Right cardiac atrium (tissue), 5 donors: Measurements from ENCODE around the gene THRSP. TPM values are rescaled to one million over a fixed set of nuclear protein-coding genes. Genes with fewer than 3 reads are reported as not detected.
"Not testable (repeated sequence)": the region's sequence is repeated elsewhere in the genome, so short reads cannot be mapped to it uniquely, and the experiment has no call there.

Experiments used
- ATAC-seq, 2 donors: fragments of 200-7000 bp; cut with Tn5 transposase; one replicate each; pipeline versions ENCODE4 v1.8.0 to v1.9.1; 2020; ENCODE audit warnings: moderate library complexity in 2 of 2, mild to moderate bottlenecking in 1 of 2
- DNase-seq, 3 donors: peaks; one replicate each; pipeline ENCODE4 v3.0.0-alpha.2; 2020
- H3K27ac ChIP-seq: one replicate; pipeline ENCODE4 v1.5.1; 2013; ENCODE audit warnings: mild to moderate bottlenecking, low read length, control low read depth, moderate library complexity
- H3K27me3 ChIP-seq: one replicate; pipeline ENCODE4 v1.6.1; 2013; ENCODE audit not compliant: control insufficient read depth, insufficient read depth
- H3K4me1 ChIP-seq: one replicate; pipeline ENCODE4 v1.6.1; 2013; ENCODE audit warnings: low read length; ENCODE audit not compliant: control insufficient read depth, insufficient read depth
- H3K4me3 ChIP-seq: one replicate; pipeline ENCODE4 v1.5.1; 2013; ENCODE audit warnings: low read length, control low read depth
- H3K9me3 ChIP-seq: one replicate; pipeline ENCODE4 v1.6.1; 2013; ENCODE audit warnings: low read length; ENCODE audit not compliant: control insufficient read depth
- WGBS: extraction: QIAGEN DNeasy Blood & Tissue Kit; methylation state at CpG from one replicate; pipeline ENCODE4 v1.1.7; 2013; 5-methylcytosine and 5-hydroxymethylcytosine counted together
- intact Hi-C, 4 donors: fragments of 100-400 bp; cut with DNase I; formaldehyde crosslinking; loops; one replicate each; pipeline versions ENCODE4 v1.11.0 to v1.14.0; 2022 to 2023
- polyA plus RNA-seq: library from polyadenylated mRNA; stranded (reverse); fragments of 200-250 nt; gene quantifications from one replicate; pipeline ENCODE4 v1.2.3, GENCODE V29; 2013
- total RNA-seq, 4 donors: library from RNA; stranded (reverse); fragmentation: NEBNext Ultra II Directional; extraction: Animal tissue kit (Norgen Biotek cat#: 25700); gene quantifications; one replicate each; pipeline ENCODE4 v1.2.1, GENCODE V29; 2021
- donor health status: healthy with polysubstance abuse.
- donor health status: DM: no; HTN: yes; CAD: no.
- donor health status: DM: no; HTN: no; CAD: no.
- donor health status: DM: no; HTN: yes; CAD: no; lungs with severe emphysema.
- donor health status: DM: yes; HTN: yes; CAD: no.

Gene THRSP
- total and polyA plus RNA-seq, 5 donors = 0.66 to 80.3 (median 4.3) TPM; not detected in 1

- DNase-seq, H3K27me3 ChIP-seq, ATAC-seq, H3K9me3 ChIP-seq, H3K4me1 ChIP-seq, intact Hi-C loops, H3K4me3 ChIP-seq, H3K27ac ChIP-seq: not testable (repeated sequence)
- WGBS = 85% methylated on average over 9 of the region's 9 CpGs
These were observed 35.2 kb upstream of the THRSP start for GRCh38 chr11:78028423-78028822.

GRCh38 chr11:78030429-78031325, 33.0 kb upstream of the THRSP start:
- Histone ChIP-seq H3K9me3 (no peaks in the 10 kb centered on the region), H3K4me1 (peaks cover 5% of the 10 kb centered on the region), H3K4me3 (no peak overlapping the region), H3K27me3 (no peaks in the 10 kb centered on the region), H3K27ac (no peak overlapping the region)
- 17% methylated on average over 7 of the region's 7 CpGs for WGBS
- DNase-seq (peak; percentile 63 to 87 (median 80)), ATAC-seq (peak; percentile 89 to 91)
- intact Hi-C loops = no loop called here

DNA sequence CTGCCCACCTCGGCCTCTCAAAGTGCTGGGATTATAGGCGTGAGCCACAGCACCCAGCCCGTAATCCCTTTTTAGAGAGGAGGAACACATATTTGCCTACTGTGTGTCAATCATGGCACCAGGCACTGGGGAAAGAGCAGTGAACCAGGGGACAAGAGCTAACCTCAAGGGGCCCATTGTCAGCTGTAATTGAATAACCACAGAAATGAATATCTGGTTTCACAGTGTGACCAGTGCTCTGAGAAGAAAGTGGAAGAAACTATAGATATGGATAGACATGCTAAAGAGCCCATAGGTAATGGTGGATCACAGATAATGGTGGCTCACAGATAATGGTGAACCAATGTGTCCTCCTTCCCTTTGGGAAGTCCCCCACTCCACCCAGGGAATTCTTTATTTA, 32.0 kb upstream of the THRSP start:
- H3K9me3 ChIP-seq = no peaks in the 10 kb centered on the region
- intact Hi-C loops = no loop called here
- no peak for DNase-seq
- H3K4me1 ChIP-seq = peaks cover 5% of the 10 kb centered on the region
- no peak overlapping the region for H3K4me3 ChIP-seq
- no peak overlapping the region for H3K27ac ChIP-seq
- 95% methylated on average over 3 of the region's 3 CpGs for WGBS
- no peak for ATAC-seq
- no peaks in the 10 kb centered on the region for H3K27me3 ChIP-seq

GRCh38 chr11:78032090-78032489, 31.6 kb upstream of the THRSP start:
- no peak overlapping the region for H3K27ac ChIP-seq
- H3K9me3 ChIP-seq = no peaks in the 10 kb centered on the region
- no peaks in the 10 kb centered on the region for H3K27me3 ChIP-seq
- peaks cover 5% of the 10 kb centered on the region for H3K4me1 ChIP-seq
- H3K4me3 ChIP-seq = no peak overlapping the region
- intact Hi-C loops = no loop called here
- ATAC-seq (no peak), DNase-seq (no peak)

DNA sequence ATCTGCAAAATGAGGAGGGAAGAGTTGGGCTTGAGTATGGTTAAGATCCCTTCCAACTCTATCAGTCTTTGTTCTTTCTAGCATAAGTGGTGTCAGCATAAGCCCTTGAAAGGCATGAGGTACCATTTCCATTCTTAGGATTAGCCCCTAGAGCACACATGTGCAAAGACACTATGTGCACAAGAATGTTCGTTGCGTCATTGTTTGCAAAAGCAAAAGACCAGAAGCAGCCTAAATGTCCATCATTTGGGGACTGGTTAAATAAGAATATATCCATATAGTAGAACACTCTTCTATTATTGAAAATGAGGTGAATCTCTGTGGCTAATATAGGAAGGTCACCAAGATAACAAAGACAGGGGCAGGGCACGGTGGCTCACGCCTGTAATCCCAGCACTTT, 30.6 kb upstream of the THRSP start:
- intact Hi-C loops = no loop called here
- no peak for ATAC-seq
- Histone ChIP-seq H3K4me3 (no peak overlapping the region), H3K27ac (no peak overlapping the region), H3K4me1 (peaks cover 5% of the 10 kb centered on the region), H3K9me3 (no peaks in the 10 kb centered on the region), H3K27me3 (no peaks in the 10 kb centered on the region)
- no peak for DNase-seq
- 68% methylated on average over 4 of the region's 4 CpGs for WGBS

DNA sequence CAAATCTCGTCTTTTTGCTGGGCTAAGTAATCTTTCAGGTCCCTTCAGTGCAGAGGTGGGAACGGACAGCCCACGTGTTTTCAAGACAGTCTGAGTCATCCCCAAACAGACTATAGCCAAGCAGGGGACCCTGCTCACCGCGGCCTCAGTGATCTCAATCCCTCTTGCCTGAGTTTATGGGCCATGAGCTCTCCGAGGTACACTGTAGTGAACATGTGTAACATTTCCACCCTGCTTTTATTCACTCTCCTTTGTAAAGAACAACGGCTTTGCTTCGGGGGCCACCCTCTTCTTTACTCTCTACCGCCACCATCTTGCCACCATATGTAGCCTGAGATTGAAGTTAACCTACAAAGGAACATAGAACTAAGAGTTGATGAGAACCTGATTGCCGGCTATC, 29.0 kb upstream of the THRSP start:
- no peaks in the 10 kb centered on the region for H3K27me3 ChIP-seq
- no peak for DNase-seq
- 72% methylated on average over 10 of the region's 10 CpGs for WGBS
- no peak for ATAC-seq
- no peaks in the 10 kb centered on the region for H3K9me3 ChIP-seq
- H3K4me3 ChIP-seq = no peak overlapping the region
- no peak overlapping the region for H3K27ac ChIP-seq
- peaks cover 5% of the 10 kb centered on the region for H3K4me1 ChIP-seq
- intact Hi-C loops = no loop called here

- 91% methylated on average over 3 of the region's 3 CpGs for WGBS
- H3K4me3 ChIP-seq = no peak overlapping the region
- no peak overlapping the region for H3K27ac ChIP-seq
- H3K4me1 ChIP-seq = peaks cover 2% of the 10 kb centered on the region
- DNase-seq (no peak), ATAC-seq (no peak)
- intact Hi-C loops = no loop called here
- H3K27me3 ChIP-seq = no peaks in the 10 kb centered on the region
- no peaks in the 10 kb centered on the region for H3K9me3 ChIP-seq
These were observed 27.3 kb upstream of the THRSP start for GRCh38 chr11:78036313-78036712.

DNA sequence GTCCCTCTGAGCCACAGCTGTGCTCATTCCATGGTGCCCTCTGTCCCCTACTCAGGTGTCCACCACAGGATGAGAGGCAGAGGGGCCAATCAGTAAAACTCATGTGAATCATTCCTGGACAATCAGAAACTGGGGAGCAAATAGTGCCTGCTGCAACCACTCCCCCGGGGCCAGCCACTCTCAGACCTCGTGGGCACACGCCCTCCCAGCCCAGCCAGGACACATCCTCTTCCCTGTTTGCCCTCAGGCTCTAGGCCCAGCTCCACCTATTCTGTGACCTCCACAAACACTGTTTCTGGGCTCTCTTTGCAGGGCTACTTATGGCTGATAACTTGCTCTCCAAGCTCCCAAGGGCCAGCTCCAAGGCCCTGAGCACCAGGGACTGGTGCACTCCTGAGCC, 26.6 kb upstream of the THRSP start:
- no peak overlapping the region for H3K4me3 ChIP-seq
- no peaks in the 10 kb centered on the region for H3K27me3 ChIP-seq
- H3K27ac ChIP-seq = no peak overlapping the region
- peaks cover 2% of the 10 kb centered on the region for H3K4me1 ChIP-seq
- 58% methylated on average over 3 of the region's 3 CpGs for WGBS
- intact Hi-C loops = no loop called here
- peak in 1 of 2 donors; percentile 19 for ATAC-seq
- DNase-seq = no peak
- no peaks in the 10 kb centered on the region for H3K9me3 ChIP-seq

DNA sequence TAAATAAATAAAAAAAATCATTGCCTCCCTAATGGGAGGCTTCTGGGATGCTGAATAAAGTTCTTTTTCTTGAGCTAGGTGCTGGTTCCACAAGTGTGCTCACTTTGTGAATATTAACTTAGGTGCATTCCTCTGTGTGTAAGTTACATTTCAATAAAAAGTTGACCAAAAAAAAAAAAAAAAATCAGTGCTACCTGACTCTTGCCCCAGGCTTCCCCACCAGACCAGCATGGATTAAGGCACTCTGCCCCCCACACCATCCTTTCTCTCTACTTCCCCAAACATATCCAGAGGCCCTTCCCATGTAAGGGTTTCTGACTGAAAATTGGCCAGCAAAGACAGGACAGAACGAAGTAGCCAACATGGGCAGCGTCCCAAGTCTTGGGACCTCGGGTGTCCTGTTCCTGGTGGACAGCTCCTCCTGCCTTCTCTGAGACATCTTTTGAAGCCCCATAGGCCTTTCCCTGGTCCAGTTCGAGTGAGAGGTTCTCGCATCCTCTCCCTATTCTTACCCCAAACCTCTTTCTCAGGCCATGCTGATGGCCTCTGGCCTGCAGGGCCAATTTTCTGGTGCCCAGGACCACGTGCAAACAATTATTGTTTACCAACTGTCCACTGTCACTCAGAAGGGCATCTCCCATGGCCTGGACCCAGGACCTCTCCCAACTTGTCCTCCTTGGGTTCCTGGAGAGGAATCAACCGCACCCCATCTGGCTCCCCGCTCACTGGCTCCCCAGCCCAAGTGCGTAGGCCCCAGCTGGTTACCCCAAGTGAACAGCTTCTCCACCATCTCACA, 25.6 kb upstream of the THRSP start:
- intact Hi-C loops = no loop called here
- no peaks in the 10 kb centered on the region for H3K27me3 ChIP-seq
- H3K9me3 ChIP-seq = no peaks in the 10 kb centered on the region
- no peak overlapping the region for H3K4me3 ChIP-seq
- H3K27ac ChIP-seq = no peak overlapping the region
- ATAC-seq (no peak), DNase-seq (no peak)
- 84% methylated on average over 9 of the region's 9 CpGs for WGBS
- peaks cover 2% of the 10 kb centered on the region for H3K4me1 ChIP-seq

GRCh38 chr11:78038697-78039313, 24.9 kb upstream of the THRSP start:
- Histone ChIP-seq H3K27ac (no peak overlapping the region), H3K9me3 (no peaks in the 10 kb centered on the region), H3K4me3 (no peak overlapping the region), H3K4me1 (peaks cover 2% of the 10 kb centered on the region), H3K27me3 (no peaks in the 10 kb centered on the region)
- ATAC-seq (no peak), DNase-seq (no peak)
- WGBS = 86% methylated on average over 8 of the region's 8 CpGs
- intact Hi-C loops = no loop called here

- intact Hi-C loops = no loop called here
- Histone ChIP-seq H3K27me3 (no peaks in the 10 kb centered on the region), H3K27ac (no peak overlapping the region), H3K4me1 (peaks cover 2% of the 10 kb centered on the region), H3K9me3 (no peaks in the 10 kb centered on the region), H3K4me3 (no peak overlapping the region)
- ATAC-seq (no peak), DNase-seq (no peak)
- WGBS = 89% methylated on average over 4 of the region's 4 CpGs
These were observed 24.2 kb upstream of the THRSP start for GRCh38 chr11:78039391-78039918.
